GM19099 (cell line): ENCODE data around the gene LRRC15.

Experiments
- POLR2A ChIP-seq: IDR thresholded peaks from 3 replicates; pipeline ENCODE4 v1.6.1; 2011; ENCODE audit warnings: low read depth; ENCODE audit not compliant: insufficient read length; ENCODE audit errors: extremely low read depth

The LRRC15 gene

DNA sequence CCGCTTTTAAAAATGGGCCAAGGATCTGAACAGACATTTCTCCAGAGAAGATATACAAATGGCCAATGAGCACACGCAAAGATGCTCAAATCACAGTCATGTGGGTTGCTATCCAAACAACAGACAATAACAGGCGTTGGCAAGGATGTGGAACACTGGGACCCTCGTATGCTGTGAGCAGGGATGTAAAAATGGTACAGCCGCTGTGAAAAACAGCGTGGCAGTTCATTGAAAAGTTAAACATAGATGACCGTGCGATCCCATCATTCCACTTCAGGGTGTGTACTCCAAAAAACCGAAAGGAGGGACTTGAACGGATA is 6.7 kb upstream of the LRRC15 start:
- TF ChIP-seq POLR2A: no peak

DNA sequence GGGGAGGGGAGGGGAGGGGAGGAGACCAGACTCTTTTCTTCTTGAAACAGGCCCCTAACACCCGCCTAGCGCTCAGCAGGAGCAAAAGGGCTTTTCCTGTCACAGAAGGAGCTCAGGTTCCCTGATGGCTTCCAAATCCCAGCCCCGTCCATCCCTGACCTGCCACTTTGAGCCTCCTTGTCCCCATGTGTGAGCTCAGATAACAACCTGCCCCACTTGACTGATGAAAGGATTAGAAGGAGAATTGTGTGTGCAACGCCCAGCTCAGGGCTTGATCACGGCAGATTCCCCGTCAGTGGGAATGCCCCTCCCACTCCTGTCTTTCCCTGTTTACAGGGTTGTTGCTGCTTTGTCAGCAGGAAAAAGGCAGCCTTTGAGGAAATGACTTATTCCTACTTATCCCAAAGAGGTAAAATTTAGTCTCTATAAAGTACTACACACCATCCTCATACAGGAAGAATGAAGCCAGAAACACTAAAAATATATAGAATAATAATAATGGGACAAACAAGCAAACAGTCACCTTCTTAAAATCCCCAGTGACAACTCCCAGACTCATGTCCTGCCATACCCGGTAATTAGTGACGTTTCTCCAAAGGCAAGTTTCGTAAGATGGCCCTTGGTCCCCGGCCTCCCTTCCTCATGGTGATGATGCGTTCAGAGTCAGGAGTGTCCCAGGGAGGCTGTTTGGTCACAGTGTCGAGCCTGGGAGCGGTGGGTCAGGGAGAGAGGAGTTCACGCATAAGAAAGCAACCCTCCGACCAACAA is 6.1 kb upstream of the LRRC15 start:
- no peak for TF ChIP-seq POLR2A

- no peak for TF ChIP-seq POLR2A
Measured at GRCh38 chr3:194374935-194375334, 5.4 kb upstream of the LRRC15 start.

DNA sequence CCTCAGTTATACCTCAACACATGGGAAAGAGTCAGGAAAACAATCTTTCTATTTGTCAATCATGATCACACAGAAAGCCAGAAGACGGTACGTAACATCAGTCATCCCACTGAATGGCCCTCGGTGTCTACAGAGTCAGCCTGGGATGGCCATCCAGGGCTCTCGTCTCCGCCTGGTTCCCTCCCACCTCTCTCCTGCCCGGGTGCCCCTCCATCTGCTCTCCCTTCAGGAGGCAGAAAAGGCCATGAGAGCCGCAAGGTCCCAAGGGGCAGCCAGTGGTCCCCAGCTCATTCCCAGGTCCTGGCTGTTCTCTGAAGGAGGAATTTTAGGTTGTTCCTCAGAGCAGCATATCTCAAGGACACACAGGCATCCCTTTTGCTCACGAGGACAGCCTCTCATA is 4.4 kb upstream of the LRRC15 start:
- TF ChIP-seq POLR2A: no peak

DNA sequence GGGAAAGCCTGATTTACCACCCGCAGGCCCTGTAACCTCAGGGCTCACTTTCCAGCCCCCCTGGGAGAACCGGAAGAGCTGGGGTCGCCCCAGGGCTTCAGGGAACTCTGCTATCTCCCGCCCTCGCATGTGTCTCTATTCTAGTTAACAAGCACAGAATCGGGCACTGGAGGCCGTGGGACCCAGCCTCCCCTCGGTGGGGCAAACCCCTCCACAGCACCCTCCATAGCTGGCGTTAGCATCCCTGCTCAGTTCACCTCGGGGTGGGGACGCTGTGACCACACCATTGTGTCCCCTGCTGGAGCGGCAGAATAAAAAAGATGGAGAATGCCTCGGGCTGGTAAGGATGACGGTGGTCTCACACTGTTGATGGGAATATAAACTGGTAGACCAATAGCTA is 3.5 kb upstream of the LRRC15 start:
- no peak for TF ChIP-seq POLR2A

DNA sequence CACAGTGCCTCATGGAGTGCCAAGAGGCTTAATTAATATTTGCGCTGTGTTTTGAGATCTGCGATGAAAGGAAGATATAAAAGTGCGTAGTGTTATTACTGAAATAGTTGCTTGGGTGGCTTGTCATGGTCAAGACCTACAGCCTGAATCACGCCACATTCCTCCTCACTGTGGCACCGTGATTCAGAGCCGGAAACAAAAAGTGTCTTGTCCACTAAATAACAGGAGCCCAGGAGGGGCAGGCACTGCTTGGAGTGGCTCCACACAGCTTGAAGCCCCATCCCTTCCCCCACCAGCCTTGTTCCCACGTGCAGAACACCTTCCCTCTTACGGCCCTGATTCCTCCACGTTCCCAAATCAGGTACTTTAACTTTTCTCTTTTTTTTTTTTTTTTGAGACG is 1.2 kb upstream of the LRRC15 start:
- no peak for TF ChIP-seq POLR2A

DNA sequence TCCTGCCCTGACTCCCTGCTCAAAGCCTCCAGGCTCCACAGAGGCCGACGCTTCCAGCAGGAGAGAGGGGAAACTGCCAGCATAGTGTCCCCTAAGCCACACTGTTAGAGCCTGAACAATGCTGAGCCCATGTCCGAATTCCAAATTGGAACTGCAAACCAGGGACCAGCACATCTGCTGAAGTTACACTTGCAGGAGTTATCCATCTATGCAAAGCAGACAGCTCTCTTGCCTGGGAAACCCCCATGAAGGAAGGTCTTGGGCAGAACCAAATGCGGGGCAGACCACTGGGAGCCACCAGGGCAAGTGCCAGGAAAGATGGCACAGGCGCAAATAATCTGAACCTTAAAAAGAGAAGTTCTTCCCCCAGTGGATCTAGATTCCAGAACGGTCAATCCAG is 625 bp downstream of the LRRC15 start:
- TF ChIP-seq POLR2A: no peak

GRCh38 chr3:194367992-194368841 is 1.3 kb downstream of the LRRC15 start:
- TF ChIP-seq POLR2A: no peak

GRCh38 chr3:194365978-194366490 is 3.5 kb downstream of the LRRC15 start:
- TF ChIP-seq POLR2A: no peak

DNA sequence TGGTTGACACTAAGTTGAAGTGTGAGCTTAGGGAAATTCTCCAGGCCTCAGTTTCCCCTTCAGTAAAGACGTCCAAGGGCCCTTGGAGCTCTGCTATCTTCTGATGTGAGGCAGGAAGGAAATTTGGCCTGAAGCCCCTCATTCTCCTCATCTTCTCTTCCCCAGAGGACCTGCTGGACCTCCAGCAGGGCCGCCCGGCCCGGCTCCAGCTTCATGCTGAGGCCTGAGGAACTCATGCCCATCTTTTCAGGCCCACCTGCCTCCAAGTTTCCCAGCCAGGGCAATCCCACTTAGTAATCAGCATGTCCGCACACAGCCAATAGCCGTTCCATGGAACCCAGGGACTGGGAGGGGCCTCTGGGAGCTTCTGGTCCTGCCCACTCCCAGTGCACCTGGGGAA is 4.0 kb downstream of the LRRC15 start:
- no peak for TF ChIP-seq POLR2A

- no peak for TF ChIP-seq POLR2A
Measured at GRCh38 chr3:194364652-194365434, 4.7 kb downstream of the LRRC15 start.

- no peak for TF ChIP-seq POLR2A
Measured at GRCh38 chr3:194364314-194364651, 5.3 kb downstream of the LRRC15 start.

DNA sequence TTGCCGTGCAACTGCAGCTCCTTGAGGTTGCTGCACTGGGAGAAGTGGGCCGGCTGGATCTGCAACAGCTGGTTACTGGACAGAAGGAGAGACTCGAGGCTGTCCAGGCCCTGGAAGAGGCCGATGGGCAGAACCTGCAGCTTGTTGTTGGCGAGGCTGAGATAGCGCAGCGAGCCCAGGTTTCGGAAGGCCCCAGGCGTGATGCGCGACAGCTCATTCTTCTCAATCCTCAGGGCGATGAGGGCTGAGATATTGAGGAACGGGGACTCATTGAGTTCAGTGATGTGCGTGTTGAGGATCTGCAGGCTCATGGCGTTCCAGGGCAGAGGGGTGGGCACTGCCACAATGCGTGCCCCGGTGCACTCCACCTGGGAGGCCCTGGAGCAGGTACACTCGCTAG is 9.0 kb downstream of the LRRC15 start:
- TF ChIP-seq POLR2A: no peak

DNA sequence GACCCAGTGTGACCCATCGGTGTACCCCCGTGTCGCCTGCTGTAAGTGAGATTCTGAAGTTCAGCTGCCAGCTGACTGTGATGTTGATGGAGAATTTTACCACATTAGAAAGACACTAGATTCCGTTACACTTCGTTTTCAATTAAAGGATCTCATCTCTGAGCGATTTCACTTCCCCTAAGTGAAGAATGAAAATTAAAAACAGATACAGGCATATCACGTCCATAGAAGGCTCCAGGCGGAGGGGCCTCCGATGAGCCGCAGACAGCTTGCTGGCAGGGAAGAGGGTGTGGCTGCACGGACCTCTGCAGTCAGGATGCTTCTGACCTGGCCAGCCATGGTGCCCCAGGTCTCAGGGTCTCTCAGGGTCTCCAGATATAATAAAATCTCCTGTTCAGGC is 11.9 kb downstream of the LRRC15 start:
- no peak for TF ChIP-seq POLR2A

- TF ChIP-seq POLR2A: no peak
Measured at GRCh38 chr3:194355379-194355778, 14.2 kb downstream of the LRRC15 start.
